T-helper 1 cell treated with Interleukin-12 subunit alpha and Interleukin-12 subunit beta and Interleukin-4 antibody, amounts not matched to agents 30 μg/mL and 1 μg/mL, for 36 hours (primary cell): Measurements from ENCODE around the gene TMEM121.
A peak's percentile ranks its signal among the peaks of the same experiment; 100 is the strongest.

ENCODE experiments used
- H3K27ac Mint-ChIP-seq: one replicate; pipeline ENCODE4 v1.8.0; 2021; ENCODE audit warnings: mild to moderate bottlenecking, mixed read lengths
- H3K27me3 Mint-ChIP-seq: one replicate; pipeline ENCODE4 v1.8.0; 2021; ENCODE audit warnings: low read depth, mixed read lengths
- H3K36me3 Mint-ChIP-seq: one replicate; pipeline ENCODE4 v1.8.0; 2021; ENCODE audit warnings: low read depth, mixed read lengths
- H3K4me1 Mint-ChIP-seq: one replicate; pipeline ENCODE4 v1.8.0; 2021; ENCODE audit warnings: low read depth, mixed read lengths
- H3K4me3 Mint-ChIP-seq: one replicate; pipeline ENCODE4 v1.8.0; 2021; ENCODE audit warnings: mild to moderate bottlenecking, moderate library complexity, mixed read lengths
- H3K9me3 Mint-ChIP-seq: one replicate; pipeline ENCODE4 v1.8.0; 2021; ENCODE audit warnings: mixed read lengths

Gene TMEM121

GRCh38 chr14:105526776-105527380 is 495 bp downstream of the TMEM121 start:
- peaks cover 10% of the 10 kb centered on the region for H3K4me1 Mint-ChIP-seq
- no peaks in the 10 kb centered on the region for H3K9me3 Mint-ChIP-seq
- peaks cover 2% of the 10 kb centered on the region for H3K36me3 Mint-ChIP-seq
- H3K27me3 Mint-ChIP-seq = peaks cover 38% of the 10 kb centered on the region
- H3K27ac Mint-ChIP-seq = no peak overlapping the region
- peak overlapping the region; percentile 68 for H3K4me3 Mint-ChIP-seq

DNA sequence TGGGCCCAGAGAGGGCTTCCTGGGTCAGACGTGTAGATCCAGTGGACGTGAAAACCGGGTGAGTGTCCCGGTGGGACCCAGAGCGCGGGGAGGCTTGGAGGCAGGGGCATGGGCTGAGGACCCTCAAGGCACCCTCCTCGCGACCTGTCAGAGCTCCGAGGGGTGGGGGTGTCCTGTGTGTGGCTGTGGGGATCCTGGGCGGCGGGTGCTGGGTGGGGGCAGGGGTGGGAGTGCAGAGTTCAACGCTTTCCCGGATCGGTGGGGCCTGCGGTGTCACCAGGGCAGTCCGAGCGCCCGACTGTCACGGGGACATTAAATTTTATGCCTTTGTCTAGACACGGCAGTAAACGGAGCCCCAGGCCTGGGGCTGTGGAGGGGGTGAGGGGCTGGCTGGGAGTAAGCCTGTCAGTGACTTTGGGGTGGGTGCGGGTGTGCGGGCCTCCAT is 1.0 kb downstream of the TMEM121 start:
- Mint-ChIP-seq H3K4me1 (peaks cover 10% of the 10 kb centered on the region), H3K4me3 (peak overlapping the region; percentile 68), H3K27me3 (peaks cover 38% of the 10 kb centered on the region)

DNA sequence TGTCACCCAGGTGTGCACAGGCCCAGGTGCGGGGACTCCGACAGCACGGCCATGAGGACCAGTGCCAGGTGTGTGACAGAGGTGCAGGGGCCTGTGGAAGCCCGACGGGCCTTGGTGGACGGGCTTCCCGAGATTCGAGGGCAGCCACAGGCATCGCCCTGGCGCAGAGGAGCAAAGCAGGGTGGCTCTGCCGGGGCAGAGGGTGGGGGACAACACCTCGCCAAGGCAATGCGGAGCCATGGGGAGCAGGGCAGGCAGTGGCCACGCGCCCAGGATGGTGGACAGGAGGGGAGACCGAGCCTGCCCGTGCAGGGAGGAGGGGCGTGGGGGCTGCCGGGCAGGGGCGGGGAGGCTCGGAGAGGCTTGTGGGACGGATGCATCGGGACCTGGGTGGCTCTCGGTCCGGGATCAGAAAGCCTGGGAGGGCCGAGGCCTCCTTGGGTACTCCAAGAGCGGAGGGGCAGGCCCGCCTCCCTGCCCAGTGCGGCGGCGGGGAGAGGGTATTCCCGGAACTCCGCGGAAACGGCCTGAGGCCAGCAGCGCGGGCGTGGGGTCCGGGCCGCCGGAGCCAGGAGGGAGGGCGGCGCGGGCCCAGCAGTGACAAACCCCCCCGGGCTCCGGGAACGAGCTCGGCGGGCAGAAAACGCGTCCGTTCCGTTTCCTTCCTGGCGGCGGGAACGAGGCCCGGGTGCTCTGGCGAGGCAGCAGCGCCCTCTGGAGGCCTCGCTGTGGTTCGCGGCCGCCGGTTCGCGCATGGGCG is 1.6 kb downstream of the TMEM121 start:
- peaks cover 35% of the 10 kb centered on the region for H3K27me3 Mint-ChIP-seq
- H3K27ac Mint-ChIP-seq = no peak overlapping the region
- H3K4me1 Mint-ChIP-seq = peaks cover 10% of the 10 kb centered on the region
- peak overlapping the region; percentile 68 for H3K4me3 Mint-ChIP-seq
- H3K36me3 Mint-ChIP-seq = peaks cover 2% of the 10 kb centered on the region
- H3K9me3 Mint-ChIP-seq = no peaks in the 10 kb centered on the region

More for the DNA sequence above, 1.0 kb downstream of the TMEM121 start:
- no peaks in the 10 kb centered on the region for H3K9me3 Mint-ChIP-seq
- H3K36me3 Mint-ChIP-seq = peaks cover 2% of the 10 kb centered on the region
- H3K27ac Mint-ChIP-seq = no peak overlapping the region

GRCh38 chr14:105528586-105529318 is 2.4 kb downstream of the TMEM121 start:
- peak overlapping the region; percentile 72 for H3K4me3 Mint-ChIP-seq
- H3K36me3 Mint-ChIP-seq = peaks cover 2% of the 10 kb centered on the region
- H3K9me3 Mint-ChIP-seq = no peaks in the 10 kb centered on the region
- peak overlapping the region; percentile 62 for H3K27ac Mint-ChIP-seq
- H3K4me1 Mint-ChIP-seq = peaks cover 10% of the 10 kb centered on the region
- peaks cover 27% of the 10 kb centered on the region for H3K27me3 Mint-ChIP-seq

GRCh38 chr14:105529319-105529568 is 2.9 kb downstream of the TMEM121 start:
- peaks cover 2% of the 10 kb centered on the region for H3K36me3 Mint-ChIP-seq
- peaks cover 27% of the 10 kb centered on the region for H3K27me3 Mint-ChIP-seq
- peaks cover 10% of the 10 kb centered on the region for H3K4me1 Mint-ChIP-seq
- peak overlapping the region; percentile 72 for H3K4me3 Mint-ChIP-seq
- no peaks in the 10 kb centered on the region for H3K9me3 Mint-ChIP-seq
- peak overlapping the region; percentile 62 for H3K27ac Mint-ChIP-seq

DNA sequence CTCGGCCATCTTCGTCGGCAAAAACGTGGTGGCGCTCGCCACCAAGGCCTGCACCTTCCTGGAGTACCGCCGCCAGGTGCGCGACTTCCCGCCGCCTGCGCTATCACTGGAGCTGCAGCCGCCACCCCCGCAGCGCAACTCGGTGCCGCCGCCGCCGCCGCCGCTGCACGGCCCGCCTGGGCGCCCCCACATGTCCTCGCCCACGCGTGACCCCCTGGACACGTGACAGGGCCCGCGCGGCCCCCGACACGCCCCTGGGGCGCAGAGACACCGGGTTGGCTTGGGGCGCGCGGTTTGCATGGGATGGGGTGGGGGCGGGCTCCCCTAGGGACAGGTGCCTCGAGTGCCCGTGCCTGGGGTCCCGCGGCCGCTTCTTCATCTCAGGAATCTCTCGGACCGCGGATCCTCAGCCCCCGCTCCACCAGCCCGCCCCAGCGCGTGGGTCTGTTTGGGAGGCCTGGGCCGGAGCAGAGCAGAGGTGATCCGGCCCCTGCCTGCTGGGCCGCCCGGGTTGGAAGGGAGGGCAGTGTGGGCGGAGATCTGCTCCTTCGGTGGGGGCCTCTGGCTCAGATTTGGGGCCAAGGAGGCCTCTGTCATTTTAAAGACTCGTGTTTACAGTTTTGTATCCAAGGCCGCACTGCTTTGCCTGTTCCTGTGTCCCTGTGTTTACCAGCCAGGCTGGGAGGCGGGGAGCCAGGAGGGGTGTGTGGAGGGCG is 3.3 kb downstream of the TMEM121 start:
- H3K27ac Mint-ChIP-seq = peak overlapping the region; percentile 73

GRCh38 chr14:105530285-105531087 is 4.1 kb downstream of the TMEM121 start:
- Mint-ChIP-seq H3K4me3 (peak overlapping the region; percentile 62), H3K27me3 (peaks cover 17% of the 10 kb centered on the region), H3K27ac (peak overlapping the region; percentile 73), H3K9me3 (no peaks in the 10 kb centered on the region), H3K4me1 (peaks cover 9% of the 10 kb centered on the region), H3K36me3 (peaks cover 2% of the 10 kb centered on the region)

More for the DNA sequence above, 3.3 kb downstream of the TMEM121 start:
- H3K4me1 Mint-ChIP-seq = peaks cover 10% of the 10 kb centered on the region
- H3K9me3 Mint-ChIP-seq = no peaks in the 10 kb centered on the region
- peaks cover 2% of the 10 kb centered on the region for H3K36me3 Mint-ChIP-seq
- H3K27me3 Mint-ChIP-seq = peaks cover 23% of the 10 kb centered on the region
- H3K4me3 Mint-ChIP-seq = peak overlapping the region; percentile 72

GRCh38 chr14:105531088-105531893 is 4.9 kb downstream of the TMEM121 start:
- no peak overlapping the region for H3K4me3 Mint-ChIP-seq
- H3K9me3 Mint-ChIP-seq = no peaks in the 10 kb centered on the region
- no peaks in the 10 kb centered on the region for H3K36me3 Mint-ChIP-seq
- peaks cover 6% of the 10 kb centered on the region for H3K4me1 Mint-ChIP-seq
- H3K27me3 Mint-ChIP-seq = peaks cover 13% of the 10 kb centered on the region
- no peak overlapping the region for H3K27ac Mint-ChIP-seq

DNA sequence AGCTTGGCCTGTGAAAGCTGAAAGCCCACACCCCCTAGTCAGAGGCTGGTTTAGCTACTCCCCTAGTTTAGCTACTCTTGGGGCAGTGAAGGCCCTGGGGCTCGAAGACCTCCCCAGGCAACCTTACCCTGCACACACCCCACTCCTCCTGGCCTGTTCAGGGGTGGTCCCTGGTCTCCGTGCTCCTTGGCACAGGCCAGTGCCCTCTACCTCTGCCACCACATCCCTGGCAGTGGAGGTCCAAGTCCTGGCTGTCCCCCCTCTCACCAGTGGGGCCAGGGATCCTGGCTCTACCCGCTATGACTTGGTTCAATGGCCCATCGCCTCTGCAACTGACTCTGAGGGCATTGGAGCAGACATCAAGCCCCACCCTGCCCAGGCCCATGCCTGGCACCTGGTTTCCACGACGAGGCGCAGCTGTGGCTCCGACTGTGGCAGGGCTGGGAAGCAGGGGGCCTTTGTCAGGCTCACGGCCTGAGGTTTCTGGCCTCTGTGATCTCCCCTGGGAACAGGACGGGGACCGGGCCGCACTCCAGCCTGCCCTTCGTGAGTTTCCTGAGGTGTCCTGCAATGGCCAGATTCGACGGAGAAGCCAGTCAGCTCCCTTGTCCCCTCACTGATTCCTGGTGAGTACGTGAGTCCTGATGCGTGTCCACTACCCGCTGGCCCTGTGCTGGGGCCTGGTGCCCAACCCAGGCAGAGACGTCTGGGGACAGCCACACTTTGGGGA is 5.7 kb downstream of the TMEM121 start:
- peaks cover 15% of the 10 kb centered on the region for H3K27me3 Mint-ChIP-seq
- no peaks in the 10 kb centered on the region for H3K9me3 Mint-ChIP-seq
- peak overlapping the region; percentile 6 for H3K27ac Mint-ChIP-seq
- no peak overlapping the region for H3K4me3 Mint-ChIP-seq
- H3K4me1 Mint-ChIP-seq = peaks cover 6% of the 10 kb centered on the region
- H3K36me3 Mint-ChIP-seq = no peaks in the 10 kb centered on the region

GRCh38 chr14:105532735-105533141 is 6.4 kb downstream of the TMEM121 start:
- peak overlapping the region; percentile 6 for H3K27ac Mint-ChIP-seq
- H3K4me1 Mint-ChIP-seq = peaks cover 3% of the 10 kb centered on the region
- no peaks in the 10 kb centered on the region for H3K36me3 Mint-ChIP-seq
- H3K4me3 Mint-ChIP-seq = no peak overlapping the region
- H3K9me3 Mint-ChIP-seq = no peaks in the 10 kb centered on the region
- H3K27me3 Mint-ChIP-seq = peaks cover 8% of the 10 kb centered on the region

DNA sequence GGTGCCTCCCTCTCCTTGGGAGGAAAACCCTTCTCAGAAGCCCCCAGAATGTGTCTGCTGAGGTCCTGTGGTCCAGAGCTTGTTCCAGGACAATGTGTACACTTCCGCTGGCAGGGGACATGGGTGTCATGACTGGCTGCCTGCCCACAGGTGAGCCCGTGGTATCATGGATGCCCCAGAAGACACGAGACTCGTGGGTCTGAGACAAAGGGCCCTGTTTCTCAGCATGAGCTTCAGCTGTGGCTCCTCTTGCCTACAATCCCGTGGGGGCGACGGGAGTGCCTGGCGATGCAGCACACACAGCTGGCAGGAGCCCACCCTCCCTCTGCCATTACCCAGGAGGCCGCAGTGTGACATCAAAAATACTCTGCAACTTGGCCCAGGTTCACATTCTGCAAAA is 7.0 kb downstream of the TMEM121 start:
- Mint-ChIP-seq H3K36me3 (no peaks in the 10 kb centered on the region), H3K4me3 (no peak overlapping the region)

DNA sequence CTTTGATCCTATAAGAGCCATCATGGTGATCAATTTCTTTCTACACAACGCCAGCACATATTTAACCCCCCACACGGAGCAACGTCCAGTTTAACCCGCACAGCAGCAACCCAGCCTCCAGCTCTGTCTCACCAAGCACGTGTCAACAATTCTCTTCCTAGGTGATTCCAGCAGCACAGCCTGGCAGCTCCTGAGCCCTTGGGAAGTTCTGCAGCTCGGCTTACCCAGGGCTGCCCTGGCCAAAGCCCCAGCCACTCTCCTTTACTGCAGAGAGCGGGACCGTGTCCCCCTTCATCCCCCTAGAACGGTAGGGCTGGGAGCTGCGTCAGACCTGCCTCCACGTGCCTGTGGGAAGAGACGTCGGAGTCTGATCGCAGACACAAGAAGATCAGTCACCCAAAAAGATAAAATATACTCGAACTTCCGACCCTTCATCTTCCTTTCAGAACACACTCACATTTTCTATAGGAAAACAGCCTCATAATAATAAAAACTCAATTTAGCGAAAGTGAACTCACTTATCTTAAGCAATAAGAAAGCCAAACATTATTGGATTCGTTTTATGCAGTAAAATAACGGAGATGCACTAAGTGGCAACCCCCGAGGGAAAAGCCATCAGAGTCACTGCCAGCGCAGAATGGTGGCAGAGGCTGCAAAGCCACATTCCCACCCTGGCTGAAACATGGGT is 7.6 kb downstream of the TMEM121 start:
- H3K27me3 Mint-ChIP-seq = peaks cover 11% of the 10 kb centered on the region
- no peaks in the 10 kb centered on the region for H3K36me3 Mint-ChIP-seq
- H3K27ac Mint-ChIP-seq = peak overlapping the region; percentile 37
- H3K9me3 Mint-ChIP-seq = no peaks in the 10 kb centered on the region
- H3K4me1 Mint-ChIP-seq = peaks cover under 1% of the 10 kb centered on the region
- H3K4me3 Mint-ChIP-seq = no peak overlapping the region

More for the DNA sequence above, 7.0 kb downstream of the TMEM121 start:
- Mint-ChIP-seq H3K4me1 (peaks cover 2% of the 10 kb centered on the region), H3K9me3 (no peaks in the 10 kb centered on the region), H3K27me3 (peaks cover 7% of the 10 kb centered on the region), H3K27ac (no peak overlapping the region)
